ENCODE results near the gene PIP5K1A. TPM values are rescaled to one million over a fixed set of nuclear protein-coding genes. Genes with fewer than 3 reads are reported as not detected.

PIP5K1A gene
- total RNA-seq, 1 experiment from 2014 or later = 88.6 TPM

DNA sequence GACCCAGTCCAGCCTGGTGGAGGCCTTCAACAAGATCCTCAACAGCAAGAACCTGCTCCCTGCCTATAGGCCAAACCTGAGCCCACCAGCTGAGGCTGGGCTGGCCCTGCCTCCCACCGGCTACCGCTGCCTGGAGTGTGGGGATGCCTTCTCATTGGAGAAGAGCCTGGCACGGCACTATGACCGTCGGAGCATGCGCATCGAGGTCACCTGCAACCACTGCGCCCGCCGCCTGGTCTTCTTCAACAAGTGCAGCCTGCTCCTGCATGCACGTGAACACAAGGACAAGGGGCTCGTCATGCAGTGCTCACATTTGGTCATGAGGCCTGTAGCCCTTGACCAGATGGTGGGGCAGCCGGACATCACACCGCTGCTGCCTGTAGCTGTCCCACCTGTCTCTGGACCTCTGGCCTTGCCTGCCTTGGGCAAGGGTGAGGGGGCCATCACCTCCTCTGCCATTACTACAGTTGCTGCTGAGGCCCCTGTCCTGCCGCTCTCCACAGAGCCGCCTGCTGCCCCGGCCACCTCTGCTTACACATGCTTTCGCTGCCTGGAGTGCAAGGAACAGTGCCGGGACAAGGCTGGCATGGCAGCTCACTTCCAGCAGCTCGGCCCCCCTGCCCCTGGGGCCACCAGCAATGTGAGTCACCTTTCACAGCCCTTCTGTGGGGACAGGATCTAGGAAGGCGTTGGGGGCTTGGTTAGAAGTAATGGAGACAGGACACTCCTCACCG, 89.6 kb downstream of the PIP5K1A start:
- intact Hi-C loops (cut with micrococcal nuclease; ENCODE audit: unreplicated experiment) = no loop called here
- peaks cover 76% of the 10 kb centered on the region for H3K36me3 Mint-ChIP-seq (ENCODE audit: insufficient read depth, unreplicated experiment)
- Histone ChIP-seq H3K36me3 (ENCODE audit: control insufficient read depth, insufficient read depth, low read length) (peaks cover 7% of the 10 kb centered on the region), H3K4me1 (0 out of 2 replicates have a peak, but pooled peaks cover 4% of the 10 kb centered on the region), H3K9me3 (no peaks in the 10 kb centered on the region), H3K27me3 (replicated peaks; ENCODE audit: control insufficient read depth, insufficient read depth, low read length) (no peaks in the 10 kb centered on the region), H3K4me3 (ENCODE audit: low read depth, low read length) (no peak overlapping the region)
- no peaks in the 10 kb centered on the region for H3K9me3 Mint-ChIP-seq (ENCODE audit: unreplicated experiment)
- BruUV-seq (replicated peaks) = no TSS peak
- H3K27ac Mint-ChIP-seq (ENCODE audit: unreplicated experiment) = no peak overlapping the region
- no peak overlapping the region for H3K4me3 Mint-ChIP-seq (ENCODE audit: unreplicated experiment)
- no peak for DNase-seq
- H3K4me1 Mint-ChIP-seq (ENCODE audit: low read depth, unreplicated experiment) = peaks cover 6% of the 10 kb centered on the region
- TF ChIP-seq, protein P1, sequence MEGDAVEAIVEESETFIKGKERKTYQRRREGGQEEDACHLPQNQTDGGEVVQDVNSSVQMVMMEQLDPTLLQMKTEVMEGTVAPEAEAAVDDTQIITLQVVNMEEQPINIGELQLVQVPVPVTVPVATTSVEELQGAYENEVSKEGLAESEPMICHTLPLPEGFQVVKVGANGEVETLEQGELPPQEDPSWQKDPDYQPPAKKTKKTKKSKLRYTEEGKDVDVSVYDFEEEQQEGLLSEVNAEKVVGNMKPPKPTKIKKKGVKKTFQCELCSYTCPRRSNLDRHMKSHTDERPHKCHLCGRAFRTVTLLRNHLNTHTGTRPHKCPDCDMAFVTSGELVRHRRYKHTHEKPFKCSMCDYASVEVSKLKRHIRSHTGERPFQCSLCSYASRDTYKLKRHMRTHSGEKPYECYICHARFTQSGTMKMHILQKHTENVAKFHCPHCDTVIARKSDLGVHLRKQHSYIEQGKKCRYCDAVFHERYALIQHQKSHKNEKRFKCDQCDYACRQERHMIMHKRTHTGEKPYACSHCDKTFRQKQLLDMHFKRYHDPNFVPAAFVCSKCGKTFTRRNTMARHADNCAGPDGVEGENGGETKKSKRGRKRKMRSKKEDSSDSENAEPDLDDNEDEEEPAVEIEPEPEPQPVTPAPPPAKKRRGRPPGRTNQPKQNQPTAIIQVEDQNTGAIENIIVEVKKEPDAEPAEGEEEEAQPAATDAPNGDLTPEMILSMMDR (IDR thresholded peaks at IDR 0.05; ENCODE audit: insufficient read depth in 1 of 2, low read depth in 1 of 2, low read length in 1 of 2, severe bottlenecking in 1 of 2, unreplicated experiment in 1 of 2) = no peak
- H3K27me3 Mint-ChIP-seq (ENCODE audit: insufficient read depth, unreplicated experiment) = no peaks in the 10 kb centered on the region
- POLR2A ChIA-PET = no interaction called here
- CTCF ChIA-PET = no interaction called here

DNA sequence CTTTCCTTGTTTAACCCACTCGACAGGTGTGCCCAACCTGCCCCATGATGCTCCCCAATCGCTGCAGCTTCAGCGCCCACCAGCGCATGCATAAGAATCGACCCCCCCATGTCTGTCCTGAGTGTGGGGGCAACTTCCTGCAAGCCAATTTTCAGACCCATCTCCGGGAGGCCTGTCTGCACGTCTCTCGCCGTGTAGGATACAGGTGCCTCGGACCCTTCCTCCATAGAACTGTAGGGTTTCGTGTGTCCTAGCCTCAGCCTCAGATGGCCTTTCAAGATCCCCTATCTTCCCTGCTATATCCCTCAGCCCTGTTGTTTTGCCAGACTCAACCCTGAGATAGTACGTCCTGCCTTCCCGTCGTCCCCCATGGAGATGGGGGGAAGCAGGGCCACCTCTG, 90.2 kb downstream of the PIP5K1A start:
- Mint-ChIP-seq H3K4me3 (ENCODE audit: unreplicated experiment) (no peak overlapping the region), H3K36me3 (ENCODE audit: insufficient read depth, unreplicated experiment) (peaks cover 78% of the 10 kb centered on the region), H3K9me3 (ENCODE audit: unreplicated experiment) (no peaks in the 10 kb centered on the region), H3K27ac (ENCODE audit: unreplicated experiment) (no peak overlapping the region), H3K27me3 (ENCODE audit: insufficient read depth, unreplicated experiment) (no peaks in the 10 kb centered on the region), H3K4me1 (ENCODE audit: low read depth, unreplicated experiment) (peaks cover 6% of the 10 kb centered on the region)
- H3K4me3 ChIP-seq (ENCODE audit: low read depth, low read length) = no peak overlapping the region
- H3K9me3 ChIP-seq = no peaks in the 10 kb centered on the region
- CTCF ChIA-PET = no interaction called here
- peaks cover 7% of the 10 kb centered on the region for H3K36me3 ChIP-seq (ENCODE audit: control insufficient read depth, insufficient read depth, low read length)
- H3K4me1 ChIP-seq = 0 out of 2 replicates have a peak, but pooled peaks cover 3% of the 10 kb centered on the region
- TF ChIP-seq, protein P1 (IDR thresholded peaks at IDR 0.05; ENCODE audit: insufficient read depth in 1 of 2, low read depth in 1 of 2, low read length in 1 of 2, severe bottlenecking in 1 of 2, unreplicated experiment in 1 of 2) = no peak
- POLR2A ChIA-PET = no interaction called here
- BruUV-seq (replicated peaks) = no TSS peak
- no peaks in the 10 kb centered on the region for H3K27me3 ChIP-seq (replicated peaks; ENCODE audit: control insufficient read depth, insufficient read depth, low read length)
- intact Hi-C loops (cut with micrococcal nuclease; ENCODE audit: unreplicated experiment) = no loop called here
- no peak for DNase-seq

DNA sequence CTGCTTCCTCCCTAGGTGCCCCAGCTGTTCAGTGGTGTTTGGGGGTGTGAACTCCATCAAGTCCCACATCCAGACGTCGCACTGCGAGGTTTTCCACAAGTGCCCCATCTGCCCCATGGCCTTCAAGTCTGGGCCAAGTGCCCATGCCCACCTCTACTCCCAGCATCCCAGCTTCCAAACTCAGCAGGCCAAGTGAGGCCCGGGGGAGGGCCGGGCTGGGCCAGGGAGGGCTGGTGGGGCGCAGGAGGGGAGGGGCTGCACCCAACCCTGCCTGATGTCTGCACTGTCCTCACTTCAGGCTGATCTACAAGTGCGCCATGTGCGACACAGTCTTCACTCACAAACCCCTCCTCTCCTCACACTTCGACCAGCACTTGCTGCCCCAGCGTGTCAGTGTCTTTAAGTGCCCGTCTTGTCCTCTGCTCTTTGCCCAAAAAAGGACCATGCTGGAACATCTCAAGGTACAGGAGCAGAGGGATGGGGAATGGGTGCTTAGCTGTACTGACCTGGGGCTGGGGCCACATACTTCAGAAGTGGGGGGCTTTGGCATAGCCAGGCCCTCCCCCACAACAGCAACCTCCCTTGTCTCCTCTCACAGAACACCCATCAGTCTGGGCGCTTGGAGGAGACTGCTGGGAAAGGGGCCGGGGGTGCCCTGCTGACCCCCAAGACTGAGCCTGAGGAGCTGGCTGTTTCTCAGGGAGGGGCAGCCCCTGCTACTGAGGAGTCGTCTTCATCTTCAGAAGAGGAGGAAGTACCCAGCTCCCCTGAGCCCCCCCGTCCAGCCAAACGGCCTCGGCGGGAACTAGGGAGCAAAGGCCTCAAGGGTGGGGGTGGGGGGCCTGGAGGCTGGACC, 91.0 kb downstream of the PIP5K1A start:
- BruUV-seq (replicated peaks) = no TSS peak
- H3K36me3 ChIP-seq (ENCODE audit: control insufficient read depth, insufficient read depth, low read length) = peaks cover 7% of the 10 kb centered on the region

More for the DNA sequence above, 91.0 kb downstream of the PIP5K1A start:
- Mint-ChIP-seq H3K27ac (ENCODE audit: unreplicated experiment) (peak overlapping the region; percentile 48), H3K27me3 (ENCODE audit: insufficient read depth, unreplicated experiment) (no peaks in the 10 kb centered on the region), H3K4me1 (ENCODE audit: low read depth, unreplicated experiment) (peaks cover 5% of the 10 kb centered on the region), H3K9me3 (ENCODE audit: unreplicated experiment) (no peaks in the 10 kb centered on the region), H3K36me3 (ENCODE audit: insufficient read depth, unreplicated experiment) (peaks cover 81% of the 10 kb centered on the region), H3K4me3 (ENCODE audit: unreplicated experiment) (no peak overlapping the region)
- no peaks in the 10 kb centered on the region for H3K27me3 ChIP-seq (replicated peaks; ENCODE audit: control insufficient read depth, insufficient read depth, low read length)
- DNase-seq = no peak
- intact Hi-C loops (cut with micrococcal nuclease; ENCODE audit: unreplicated experiment) = no loop called here
- H3K4me3 ChIP-seq (ENCODE audit: low read depth, low read length) = no peak overlapping the region
- POLR2A ChIA-PET = no interaction called here
- H3K9me3 ChIP-seq = no peaks in the 10 kb centered on the region
- H3K4me1 ChIP-seq = no peaks in the 10 kb centered on the region
- CTCF ChIA-PET = no interaction called here
- TF ChIP-seq, protein P1 (IDR thresholded peaks at IDR 0.05; ENCODE audit: insufficient read depth in 1 of 2, low read depth in 1 of 2, low read length in 1 of 2, severe bottlenecking in 1 of 2, unreplicated experiment in 1 of 2) = no peak

All from Caco-2 (cell line).